NCI-H2107 treated with DMSO at 0.1 percent for 48 hours (cell line): Measurements from ENCODE around the gene G6PC1.
A peak's percentile ranks its signal among the peaks of the same experiment; 100 is the strongest.
"Not testable (repeated sequence)": the region's sequence is repeated elsewhere in the genome, so short reads cannot be mapped to it uniquely, and the experiment has no call there.

Experiments used
- DNase-seq: peaks from one replicate; lab custom pipeline; 2025; ENCODE audit not compliant: unreplicated experiment; lab: John Stamatoyannopoulos, UW

Gene G6PC1

DNA sequence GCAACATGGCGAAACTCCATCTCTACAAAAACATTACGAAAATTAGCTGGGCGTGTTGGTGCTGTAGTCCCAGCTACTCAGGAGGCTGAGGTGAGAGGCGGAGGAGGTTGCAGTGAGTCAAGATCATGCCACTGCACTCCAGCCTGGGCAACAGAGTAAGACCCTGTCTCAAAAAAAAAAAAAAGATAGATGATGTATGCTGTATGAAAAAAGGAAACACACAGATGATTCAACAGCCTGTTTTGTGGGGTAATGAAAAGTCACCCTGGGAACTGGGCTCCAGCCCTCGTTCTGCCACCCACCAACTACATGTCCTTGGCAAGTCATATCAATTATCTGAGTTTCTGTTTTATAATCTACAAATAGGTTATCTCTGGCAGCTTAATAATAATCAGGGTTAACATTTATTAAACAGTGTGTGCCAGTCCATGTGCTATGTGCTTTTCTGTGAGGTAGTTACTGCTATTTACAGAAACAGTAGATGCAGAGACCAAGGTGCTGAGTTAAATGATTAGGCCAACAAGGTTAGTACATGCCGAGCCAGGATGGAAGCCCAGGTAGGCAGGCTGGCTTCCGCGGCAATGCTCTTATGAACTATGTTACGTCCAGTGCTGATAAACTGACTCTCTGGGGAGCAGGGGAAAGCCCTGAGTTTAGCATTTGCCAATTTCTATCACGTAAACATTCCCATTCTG, 1.1 kb downstream of the G6PC1 start:
- no peak for DNase-seq

DNA sequence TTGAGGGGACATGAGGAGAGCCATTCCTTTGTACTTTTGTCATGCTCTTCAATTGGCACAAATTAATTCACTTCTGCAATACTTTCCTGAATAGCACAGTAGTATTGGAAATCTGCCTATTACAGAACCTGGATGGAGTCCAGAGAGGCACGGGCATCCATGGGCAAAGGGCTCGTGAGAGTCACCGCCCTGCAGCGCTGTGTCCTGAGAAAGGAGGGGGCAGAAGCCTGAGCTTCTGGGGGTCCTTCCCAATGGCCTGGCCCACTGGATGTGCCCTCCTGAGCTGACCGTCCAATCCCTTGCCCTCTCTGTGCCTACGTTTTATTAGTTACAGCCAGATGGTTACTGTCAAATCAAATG, 3.5 kb downstream of the G6PC1 start:
- DNase-seq = no peak

DNA sequence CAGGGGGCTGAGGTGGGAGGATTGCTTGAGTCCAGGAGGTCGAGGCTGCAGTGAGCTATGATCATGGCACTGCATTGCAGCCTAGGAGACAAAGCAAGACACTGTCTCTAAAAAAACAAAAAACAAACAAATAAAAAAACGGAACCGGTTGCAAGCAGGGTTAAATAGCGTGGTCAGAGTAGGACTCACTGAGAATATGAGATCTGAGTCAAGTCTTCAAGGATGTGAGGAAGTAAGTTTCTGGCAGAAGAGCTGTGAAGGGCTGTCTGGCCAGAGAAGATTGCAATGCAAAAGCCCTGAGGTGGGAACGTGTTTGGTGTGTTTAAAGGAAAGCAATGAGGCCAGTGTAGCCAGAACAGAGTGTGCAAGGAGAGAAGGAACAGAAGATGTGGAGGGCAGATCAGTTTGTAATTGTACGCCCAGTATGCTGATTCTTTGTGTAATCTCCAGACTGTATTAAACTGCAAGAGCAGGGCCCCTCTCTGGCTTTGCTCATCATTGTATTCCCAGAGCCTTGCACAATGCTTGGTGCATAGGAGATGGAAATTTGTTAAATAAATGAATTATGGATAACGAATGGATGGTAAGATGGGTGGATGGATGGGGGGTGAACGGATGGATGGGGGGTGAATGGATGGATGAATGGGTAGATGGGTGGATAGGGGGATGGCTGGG, 6.3 kb downstream of the G6PC1 start:
- DNase-seq = no peak

DNA sequence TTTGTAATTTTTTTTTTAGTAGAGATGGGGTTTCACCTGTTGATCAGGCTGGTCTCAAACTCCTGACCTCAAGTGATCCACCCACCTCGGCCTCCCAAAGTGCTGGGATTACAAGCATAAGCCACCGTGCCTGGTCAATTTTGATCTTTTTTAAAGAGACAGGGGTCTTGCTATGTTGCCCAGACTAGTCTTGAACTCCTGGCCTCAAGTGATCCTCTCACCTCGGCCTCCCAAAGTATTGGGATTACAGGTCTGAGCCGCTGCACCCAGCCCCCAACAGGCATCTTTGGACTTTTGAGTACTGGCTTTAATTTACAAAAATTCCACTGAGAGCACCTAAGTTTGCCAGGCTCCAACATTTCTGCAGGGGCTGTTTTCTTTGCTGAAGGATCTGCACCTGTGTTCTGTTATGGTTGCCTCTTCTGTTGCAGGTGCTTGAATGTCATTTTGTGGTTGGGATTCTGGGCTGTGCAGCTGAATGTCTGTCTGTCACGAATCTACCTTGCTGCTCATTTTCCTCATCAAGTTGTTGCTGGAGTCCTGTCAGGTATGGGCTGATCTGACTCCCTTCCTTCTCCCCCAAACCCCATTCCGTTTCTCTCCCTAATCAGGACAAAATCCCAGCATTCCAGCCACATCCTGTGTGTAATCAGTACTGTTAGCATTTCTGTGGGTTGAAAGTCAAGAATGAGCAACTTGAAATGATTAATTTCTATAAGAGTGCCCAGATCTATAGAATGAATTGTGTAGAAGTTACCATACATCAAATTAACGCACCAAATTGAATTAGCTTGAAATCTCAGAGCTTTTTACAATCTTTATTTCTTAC, 8.5 kb downstream of the G6PC1 start:
- DNase-seq = peak; percentile 55

DNA sequence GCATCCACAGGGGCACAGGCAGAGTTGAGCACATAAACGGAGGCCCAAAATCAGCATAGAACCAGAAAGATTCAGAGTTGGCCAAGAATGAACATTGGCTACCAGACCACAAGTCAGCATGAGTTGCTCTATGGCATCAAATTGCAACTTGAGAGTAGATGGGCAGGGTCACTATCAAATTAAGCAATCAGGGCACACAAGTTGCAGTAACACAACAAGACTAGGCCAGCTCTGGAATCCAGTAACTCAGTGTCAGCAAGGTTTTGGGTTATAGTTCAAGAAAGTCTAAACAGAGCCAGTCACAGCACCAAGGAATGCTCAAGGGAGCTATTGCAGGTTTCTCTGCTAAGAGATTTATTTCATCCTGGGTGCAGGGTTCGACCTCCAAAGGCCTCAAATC, 12.9 kb downstream of the G6PC1 start:
- DNase-seq = no peak

DNA sequence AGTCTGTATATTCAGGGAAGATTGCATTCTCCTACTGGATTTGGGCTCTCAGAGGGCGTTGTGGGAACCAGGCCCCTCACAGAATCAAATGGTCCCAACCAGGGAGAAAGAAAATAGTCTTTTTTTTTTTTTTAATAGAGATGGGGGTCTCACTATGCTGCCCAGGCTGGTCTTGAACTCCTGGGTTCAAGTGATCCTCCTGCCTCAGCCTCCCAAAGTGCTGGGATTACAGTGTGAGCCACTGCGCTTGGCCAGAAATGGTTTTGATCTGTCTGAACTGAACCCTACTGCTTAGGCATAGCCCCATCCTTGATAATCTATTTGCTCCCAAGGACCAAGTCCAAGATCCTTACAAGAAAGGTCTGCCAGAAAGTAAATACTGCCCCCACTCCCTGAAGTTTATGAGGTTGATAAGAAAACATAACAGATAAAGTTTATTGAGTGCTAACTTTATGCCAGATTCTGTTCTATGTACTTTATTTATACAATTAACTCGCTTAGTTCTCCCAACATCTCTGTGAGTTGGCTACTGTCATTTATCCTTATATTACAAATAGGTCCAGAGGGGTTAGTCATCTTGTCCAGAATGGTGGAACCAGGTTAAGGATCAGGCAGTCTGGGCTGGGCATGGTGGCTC, 13.5 kb downstream of the G6PC1 start:
- no peak for DNase-seq

DNA sequence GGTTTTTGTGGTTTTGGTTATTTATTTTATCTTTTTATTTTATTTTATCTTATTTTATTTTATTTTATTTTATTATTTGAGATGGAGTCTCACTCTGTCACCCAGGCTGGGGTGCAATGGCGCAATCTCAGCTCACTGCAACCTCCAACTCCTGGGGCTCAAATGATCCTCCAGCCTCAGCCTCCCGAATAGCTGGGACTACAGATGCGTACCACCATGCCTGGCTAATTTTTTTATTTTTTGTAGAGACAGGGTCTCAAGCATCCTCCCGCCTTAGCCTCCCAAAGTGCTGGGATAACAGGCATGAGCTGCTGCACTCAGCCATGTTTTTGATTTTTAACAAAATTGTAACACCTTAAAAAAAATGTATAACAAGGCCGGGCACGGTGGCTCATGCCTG, 14.7 kb downstream of the G6PC1 start:
- not testable (repeated sequence) for DNase-seq

DNA sequence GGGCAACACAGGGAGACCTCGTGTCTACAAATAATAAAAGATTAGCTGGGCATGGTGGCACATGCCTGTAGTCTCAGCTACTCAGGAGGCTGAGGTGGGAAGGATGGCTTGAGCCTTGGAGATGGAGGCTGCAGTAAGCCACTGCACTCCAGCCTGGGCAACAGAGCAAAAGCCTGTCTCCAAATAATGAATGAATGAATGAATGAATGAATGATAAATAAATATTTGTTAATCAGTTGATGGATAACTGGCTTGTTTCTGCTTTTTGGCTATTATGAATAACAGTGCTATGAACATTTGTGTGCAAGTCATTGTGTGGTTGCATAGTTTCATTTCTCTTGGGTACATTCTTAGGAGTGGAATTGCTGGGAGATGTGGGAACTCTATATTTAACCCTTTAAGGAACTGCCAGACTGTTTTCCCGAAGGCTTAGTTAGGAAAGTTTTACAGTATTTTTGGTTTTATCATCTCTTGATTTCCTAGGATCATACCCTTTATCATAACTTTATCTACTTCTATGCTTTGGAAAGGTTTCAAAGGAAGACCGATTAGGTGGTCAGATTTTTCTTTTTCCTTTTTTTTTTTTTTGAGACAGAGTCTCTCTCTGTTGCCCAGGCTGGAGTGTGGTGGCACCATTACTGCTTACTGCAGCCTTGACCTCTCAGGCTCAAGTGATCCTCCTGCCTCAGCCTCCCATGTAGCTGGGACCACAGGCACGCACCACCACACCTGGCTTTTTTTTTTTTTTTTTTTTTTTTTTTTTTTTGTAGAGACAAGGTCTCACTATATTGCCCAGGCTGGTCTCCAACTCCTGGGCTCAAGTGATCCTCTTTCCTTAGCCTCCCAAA, 16.0 kb downstream of the G6PC1 start:
- DNase-seq = not testable (repeated sequence)

DNA sequence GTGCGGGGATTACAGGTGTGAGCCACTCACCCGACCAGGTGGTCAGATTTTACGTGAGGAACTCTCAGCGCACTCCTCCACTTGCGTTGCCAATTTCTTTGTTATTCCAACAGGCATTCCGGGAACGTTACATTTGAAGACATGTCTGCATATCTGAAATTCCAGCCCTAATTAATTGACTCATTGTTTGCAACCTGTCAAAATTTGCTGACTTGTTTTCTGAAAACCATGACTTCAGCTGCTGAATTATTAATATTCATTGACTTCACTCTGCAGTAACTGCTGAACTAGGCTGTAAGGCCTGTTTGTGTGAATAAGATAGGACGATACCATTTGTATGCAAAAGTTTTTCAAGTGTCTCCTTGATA, 16.6 kb downstream of the G6PC1 start:
- no peak for DNase-seq

DNA sequence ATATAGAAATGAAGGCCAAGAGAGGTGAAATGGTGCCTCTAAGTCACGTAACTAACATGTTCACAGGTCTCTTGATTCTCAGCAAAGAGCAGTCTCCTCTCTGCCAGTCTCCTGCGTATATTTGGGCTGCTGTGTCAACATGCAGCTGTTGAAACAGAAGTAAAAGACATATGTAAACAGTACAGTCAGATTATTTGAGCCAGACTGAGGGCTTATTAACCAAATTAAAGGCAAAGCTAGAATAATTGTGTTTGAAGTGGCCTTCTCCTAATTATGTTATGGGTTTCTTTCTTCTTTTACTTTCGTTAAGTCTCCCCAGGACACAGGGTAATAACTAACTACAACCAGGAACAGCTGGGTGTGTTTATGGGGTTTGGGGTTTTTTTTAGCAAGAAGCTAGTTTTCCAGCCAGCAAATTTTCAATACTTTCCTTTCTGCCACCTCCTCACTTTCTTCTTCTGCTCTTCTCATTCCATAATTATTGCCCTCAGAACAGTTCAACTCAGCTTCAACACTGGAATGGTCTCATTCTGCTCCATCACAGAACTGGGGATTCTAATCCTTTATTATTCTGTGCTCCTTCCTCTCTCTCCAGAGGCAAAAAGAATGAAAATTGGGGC, 18.4 kb downstream of the G6PC1 start:
- peak; percentile 11 for DNase-seq

DNA sequence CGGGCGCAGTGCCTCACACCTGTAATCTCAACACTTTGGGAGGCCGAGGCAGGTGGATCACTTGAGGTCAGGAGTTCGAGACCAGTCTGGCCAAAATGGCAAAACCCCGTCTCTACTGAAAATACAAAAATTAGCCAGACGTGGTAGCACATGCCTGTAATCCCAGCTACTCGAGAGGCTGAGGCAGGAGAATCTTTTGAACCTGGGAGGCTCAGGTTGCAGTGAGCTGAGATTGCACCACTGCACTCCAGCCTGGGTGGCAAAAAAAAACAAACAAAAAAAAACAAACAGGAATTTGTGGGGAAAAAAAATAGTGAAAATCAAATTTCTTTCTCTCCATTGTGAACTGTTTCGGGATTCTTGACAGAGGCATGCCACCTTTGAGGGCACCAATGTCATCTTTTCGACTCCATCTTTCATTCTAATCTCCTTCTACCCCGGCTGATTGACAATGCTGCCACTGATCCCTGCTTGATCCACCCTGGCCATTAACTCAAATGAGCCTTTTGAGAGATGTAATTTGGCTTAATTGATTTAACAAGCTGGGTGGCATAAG, 19.0 kb downstream of the G6PC1 start:
- not testable (repeated sequence) for DNase-seq

DNA sequence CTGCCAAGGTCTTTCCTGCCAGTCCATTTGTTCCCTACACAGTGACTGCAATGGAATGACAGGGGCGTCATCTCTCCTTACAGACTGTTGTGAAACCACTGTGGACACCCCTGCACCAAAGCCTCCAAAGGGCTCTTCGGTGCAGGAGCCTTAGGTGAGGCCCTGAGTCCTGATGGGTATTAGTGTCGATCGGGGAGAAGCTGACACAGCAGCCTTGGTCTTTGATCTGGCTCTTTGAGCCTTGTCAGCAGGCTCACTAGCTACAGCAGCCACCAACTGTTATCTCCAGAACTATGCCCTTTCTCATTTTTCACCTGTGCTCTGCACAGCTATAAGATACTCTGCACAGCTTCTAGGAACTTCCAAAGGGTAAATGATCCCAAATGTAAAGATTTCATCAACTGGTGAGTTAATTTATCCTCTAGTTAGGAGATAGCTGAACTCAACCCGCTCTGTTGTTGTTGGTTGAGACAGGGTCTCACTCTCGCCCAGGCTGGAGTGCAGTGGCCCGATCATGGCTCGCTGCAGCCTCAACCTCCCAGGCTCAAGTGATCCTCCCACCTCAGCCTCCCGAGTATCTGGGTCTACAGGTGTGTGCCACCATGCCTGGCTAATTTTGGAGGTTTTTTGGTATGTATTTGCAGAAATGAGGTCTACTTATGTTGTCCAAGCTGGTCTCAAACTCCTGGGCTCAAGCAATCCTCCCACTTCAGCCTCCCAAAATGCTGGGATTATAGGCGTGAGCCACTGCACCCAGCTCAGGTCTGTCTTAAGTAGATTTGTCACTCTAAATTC, 19.7 kb downstream of the G6PC1 start:
- DNase-seq = no peak

DNA sequence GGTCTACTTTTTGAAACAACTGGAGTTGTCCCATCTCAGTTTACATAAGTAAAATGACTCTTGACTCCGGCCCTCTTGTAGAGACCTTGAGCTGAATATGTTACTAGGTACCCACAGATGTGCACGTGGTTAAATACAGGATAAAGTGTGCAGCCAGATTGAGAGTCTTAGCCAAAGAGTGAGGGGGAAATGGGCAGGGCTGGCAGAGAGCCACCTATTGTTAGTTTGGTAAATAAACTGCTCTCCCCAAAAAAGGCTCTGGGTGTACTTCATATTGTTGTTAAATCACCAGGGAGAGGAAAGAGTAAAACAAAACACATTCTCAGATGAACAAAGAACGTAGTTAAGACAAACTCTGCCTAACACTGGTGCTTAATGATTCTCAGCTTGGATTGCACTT, 20.3 kb downstream of the G6PC1 start:
- DNase-seq = peak; percentile 40

DNA sequence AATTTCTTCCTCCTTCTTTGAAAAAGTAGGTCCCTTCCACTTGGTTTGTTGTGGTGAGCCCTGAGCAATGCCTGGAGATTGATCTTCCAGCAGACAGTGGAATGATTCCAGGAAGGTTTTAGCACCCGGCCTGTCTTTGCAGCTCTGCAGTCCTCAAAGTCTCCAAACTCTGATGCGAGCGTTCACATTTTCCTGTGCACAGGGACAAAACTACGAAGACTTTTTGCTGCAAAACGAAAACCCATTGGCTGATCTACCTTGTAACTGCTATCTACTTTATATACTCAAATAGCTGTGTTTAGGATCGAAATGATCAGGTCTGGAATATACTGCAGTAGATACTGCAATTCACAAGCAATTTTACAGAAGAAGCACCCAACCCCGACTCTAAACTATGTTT, 21.7 kb downstream of the G6PC1 start:
- DNase-seq = no peak

DNA sequence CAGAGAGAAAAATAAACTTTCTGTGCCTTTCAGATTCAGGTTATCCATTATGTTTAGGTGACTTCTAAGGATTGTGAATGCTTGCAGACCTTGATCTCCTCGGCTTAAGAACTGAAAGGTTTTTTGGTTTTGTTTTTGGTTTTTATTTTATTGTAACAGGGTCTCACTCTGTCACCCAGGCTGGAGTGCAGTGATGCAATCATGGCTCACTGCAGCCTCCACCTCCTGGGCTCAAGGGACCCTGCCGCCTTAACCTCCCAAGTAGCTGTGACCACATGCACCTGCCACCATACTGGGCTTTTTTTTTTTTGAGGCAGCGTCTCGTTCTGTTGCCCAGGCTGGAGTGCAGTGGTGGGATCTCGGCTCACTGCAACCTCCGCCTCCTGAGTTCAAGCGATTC, 22.9 kb downstream of the G6PC1 start:
- not testable (repeated sequence) for DNase-seq

DNA sequence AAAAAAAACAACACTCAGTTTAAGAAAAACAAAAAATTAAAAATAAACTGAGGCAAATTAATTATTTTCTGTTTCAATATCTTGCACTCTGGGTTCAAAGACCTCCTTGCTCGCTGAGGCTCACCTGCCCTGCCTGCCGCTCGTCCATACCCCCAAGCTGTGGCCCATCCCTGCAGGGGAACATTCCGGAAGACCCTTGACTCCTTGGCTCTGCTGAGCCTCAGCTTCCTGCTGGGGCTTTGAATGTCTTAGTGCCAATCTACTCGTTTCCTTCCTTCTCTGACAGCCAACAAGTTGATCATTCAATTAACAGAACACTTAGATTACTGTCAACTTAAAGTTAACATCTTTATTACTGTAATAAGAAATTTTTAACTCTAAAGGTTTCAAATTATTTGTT, 24.3 kb downstream of the G6PC1 start:
- no peak for DNase-seq

DNA sequence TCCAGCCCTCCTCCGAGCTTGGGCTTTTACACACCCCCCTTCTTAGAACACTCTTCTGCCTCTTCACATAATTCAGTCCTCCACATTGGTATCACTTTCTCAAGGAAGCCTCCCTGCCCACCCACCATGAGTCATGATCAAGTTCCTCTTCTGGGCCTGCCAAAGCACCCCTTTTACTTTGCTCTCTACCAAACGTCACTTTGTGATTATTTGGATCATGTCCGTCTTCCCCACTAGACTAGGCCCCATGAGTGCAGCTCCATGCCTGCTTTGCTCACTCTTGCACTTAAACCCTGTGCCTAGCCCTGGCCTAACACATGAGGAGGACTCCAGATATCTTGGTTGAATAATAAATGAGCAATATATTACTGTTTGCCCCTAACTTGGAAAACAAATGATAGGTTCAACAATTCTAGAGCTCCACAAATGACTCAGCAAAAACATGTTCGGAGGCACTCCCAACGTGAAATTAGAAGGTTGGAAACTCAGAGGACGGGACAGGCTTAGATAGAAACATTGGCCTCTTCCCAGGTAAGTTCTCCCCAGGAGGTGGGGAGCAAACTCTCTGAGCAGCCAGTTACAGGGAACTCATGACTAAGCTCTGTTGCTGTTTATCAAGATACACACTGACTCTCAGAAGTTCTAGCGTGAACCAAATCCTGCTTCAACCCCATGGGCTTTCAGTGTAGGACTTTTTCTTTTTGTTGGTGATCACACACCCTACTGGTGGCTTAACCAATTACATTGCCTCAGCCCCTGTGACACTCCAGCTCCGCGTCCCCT, 28.3 kb downstream of the G6PC1 start:
- peak; percentile 33 for DNase-seq

DNA sequence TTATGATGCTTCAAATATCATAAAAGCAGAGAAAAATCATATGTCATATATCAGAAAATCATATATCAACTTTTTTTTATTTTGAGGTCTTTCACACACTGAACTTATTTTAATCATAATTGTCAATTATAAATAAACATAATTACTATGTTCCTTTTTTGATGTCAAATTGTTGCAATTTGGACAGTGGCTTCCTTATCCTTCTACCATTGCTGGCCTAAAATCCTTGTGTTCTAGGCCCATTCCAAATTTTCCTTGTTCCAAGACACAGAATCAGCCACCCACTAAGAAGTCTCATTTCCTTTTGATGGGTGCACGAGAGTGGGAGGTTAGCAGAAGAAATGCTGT, 28.9 kb downstream of the G6PC1 start:
- no peak for DNase-seq
